H1 (cell line): Measurements from ENCODE around the gene ADCY5. TPM values are rescaled to one million over a fixed set of nuclear protein-coding genes. Genes with fewer than 3 reads are reported as not detected.

Experiments used
- CTCF ChIA-PET: fragments of 300-600 bp; sonication (Branson Sonifier 250); formaldehyde crosslinking; loops from one replicate; lab custom pipeline; 2021; ENCODE audit not compliant: partially characterized antibody; lab: Charles Lee
- POLR2A ChIA-PET: fragments of 300-600 bp; sonication (Branson Sonifier 250); formaldehyde crosslinking; loops from one replicate; lab custom pipeline; 2021; ENCODE audit warnings: inconsistent platforms; ENCODE audit not compliant: partially characterized antibody; lab: Charles Lee
- DNase-seq, 2 experiments: peaks; one replicate each; pipeline versions ENCODE4 v3.0.0 to v3.0.0-alpha.2; 2010 to 2022; ENCODE audit warnings: low spot score in 2 of 2, low read depth in 1 of 2, mixed read lengths in 1 of 2
- FAIRE-seq: peaks from 2 replicates; lab custom pipeline; 2011; peaks lifted over from hg19 to GRCh38; lab: Jason Lieb, UNC
- H2AFZ ChIP-seq: 2 replicates; pipeline ENCODE4 v1.8.1; 2012; ENCODE audit warnings: low read length, inconsistent platforms
- H2AK5ac ChIP-seq: 2 replicates; pipeline ENCODE4 v1.6.1; 2013; ENCODE audit warnings: low read depth, low read length
- H2BK120ac ChIP-seq: replicated peaks from 2 replicates; pipeline ENCODE3; 2013; ENCODE audit warnings: low read depth, low read length, inconsistent platforms
- H2BK12ac ChIP-seq: 2 replicates; pipeline ENCODE4 v1.6.1; 2013; ENCODE audit warnings: low read depth, low read length
- H2BK15ac ChIP-seq: 2 replicates; pipeline ENCODE4 v1.6.1; 2013; ENCODE audit warnings: low read length
- H2BK20ac ChIP-seq: 2 replicates; pipeline ENCODE4 v1.6.1; 2013; ENCODE audit warnings: low read length
- H2BK5ac ChIP-seq: 2 replicates; pipeline ENCODE4 v1.6.1; 2013; ENCODE audit warnings: low read depth, low read length
- H3K14ac ChIP-seq: 2 replicates; pipeline ENCODE4 v1.6.1; 2013; ENCODE audit warnings: inconsistent platforms; ENCODE audit not compliant: insufficient read length
- H3K18ac ChIP-seq: 2 replicates; pipeline ENCODE4 v1.6.1; 2013; ENCODE audit warnings: low read length; ENCODE audit errors: extremely low read depth
- H3K23ac ChIP-seq: 2 replicates; pipeline ENCODE4 v1.6.1; 2013; ENCODE audit warnings: inconsistent platforms; ENCODE audit not compliant: insufficient read length
- H3K23me2 ChIP-seq: 2 replicates; pipeline ENCODE4 v1.6.1; 2013; ENCODE audit warnings: low read depth, low read length
- H3K27ac ChIP-seq: 2 replicates; pipeline ENCODE4 v1.6.1; 2011; ENCODE audit warnings: low read depth, low read length, inconsistent platforms
- H3K27me3 ChIP-seq, 4 experiments: replicated peaks in 1 of 4; 1 replicate in 1 of 4; 2 replicates in 3 of 4; pipeline versions ENCODE4 v1.6.1 to v1.8.1; 2011 to 2013; ENCODE audit warnings: low read length in 3 of 4, mild to moderate bottlenecking in 3 of 4, inconsistent platforms in 2 of 4, mixed read lengths in 2 of 4, moderate library complexity in 1 of 4; ENCODE audit not compliant: control insufficient read depth in 3 of 4, insufficient read depth in 3 of 4; ENCODE audit errors: extremely low read depth in 1 of 4
- H3K36me3 ChIP-seq, 4 experiments: 2 replicates each; pipeline versions ENCODE4 v1.6.1 to v1.8.1; 2011 to 2013; ENCODE audit warnings: mild to moderate bottlenecking in 4 of 4, low read length in 3 of 4, moderate library complexity in 2 of 4, control low read depth in 1 of 4, inconsistent platforms in 1 of 4; ENCODE audit not compliant: insufficient read depth in 4 of 4, control insufficient read depth in 2 of 4
- H3K4ac ChIP-seq: replicated peaks from 2 replicates; pipeline ENCODE3; 2013; ENCODE audit warnings: low read length, low read depth, mixed read lengths, inconsistent platforms; ENCODE audit not compliant: insufficient read length
- H3K4me1 ChIP-seq, 4 experiments: replicated peaks in 1 of 4; 1 replicate in 1 of 4; 2 replicates in 3 of 4; pipeline versions ENCODE4 v1.6.1 to v1.8.1; 2011 to 2013; ENCODE audit warnings: low read length in 3 of 4, inconsistent platforms in 2 of 4, mixed read lengths in 1 of 4; ENCODE audit not compliant: insufficient read depth in 4 of 4, control insufficient read depth in 3 of 4
- H3K4me2 ChIP-seq, 2 experiments: 2 replicates each; pipeline versions ENCODE4 v1.6.1 to v1.8.1; 2011 to 2013; ENCODE audit warnings: low read depth in 2 of 2, low read length in 2 of 2, control low read depth in 1 of 2, inconsistent platforms in 1 of 2, mild to moderate bottlenecking in 1 of 2; ENCODE audit not compliant: insufficient read depth in 1 of 2
- H3K4me3 ChIP-seq, 4 experiments: fragments of 200-600, 300-600 bp in 1 of 4; sonication (generic), shearing (Covaris generic), sonication (Bioruptor Twin) in 1 of 4; 2 replicates each; pipeline versions ENCODE4 v1.5.1 to v1.8.1; 2011 to 2016; ENCODE audit warnings: low read length in 4 of 4, low read depth in 3 of 4, control low read depth in 2 of 4, inconsistent platforms in 2 of 4, mild to moderate bottlenecking in 2 of 4, mixed read lengths in 1 of 4, moderate library complexity in 1 of 4; ENCODE audit not compliant: insufficient read depth in 2 of 4; ENCODE audit errors: extremely low read depth in 1 of 4
- H3K56ac ChIP-seq: replicated peaks from 2 replicates; pipeline ENCODE3; 2013; ENCODE audit warnings: low read depth, mild to moderate bottlenecking, mixed read lengths, low read length, inconsistent platforms; ENCODE audit not compliant: insufficient read length
- H3K79me1 ChIP-seq: 2 replicates; pipeline ENCODE4 v1.6.1; 2013; ENCODE audit warnings: low read depth, low read length, control low read depth
- H3K79me2 ChIP-seq, 2 experiments: 2 replicates each; pipeline versions ENCODE4 v1.6.1 to v1.8.1; 2012 to 2013; ENCODE audit warnings: low read length in 2 of 2, mild to moderate bottlenecking in 2 of 2, inconsistent platforms in 1 of 2; ENCODE audit not compliant: insufficient read depth in 2 of 2, control insufficient read depth in 1 of 2
- H3K9ac ChIP-seq, 4 experiments: replicated peaks in 1 of 4; 1 replicate in 1 of 4; 2 replicates in 3 of 4; pipeline versions ENCODE4 v1.6.1 to v1.8.1; 2011 to 2013; ENCODE audit warnings: low read depth in 3 of 4, low read length in 3 of 4, control low read depth in 2 of 4, mild to moderate bottlenecking in 2 of 4, moderate library complexity in 2 of 4, inconsistent platforms in 1 of 4; ENCODE audit errors: extremely low read depth in 1 of 4
- H3K9me3 ChIP-seq, 2 experiments: 2 replicates each; pipeline versions ENCODE4 v1.6.1 to v1.8.1; 2012 to 2013; ENCODE audit warnings: mild to moderate bottlenecking in 2 of 2, moderate library complexity in 2 of 2, control low read depth in 1 of 2, inconsistent platforms in 1 of 2, low read depth in 1 of 2, low read length in 1 of 2, mixed read lengths in 1 of 2; ENCODE audit not compliant: insufficient read depth in 2 of 2
- H4K20me1 ChIP-seq, 2 experiments: replicated peaks in 1 of 2; 2 replicates each; pipeline versions ENCODE3 to v1.8.1; 2011 to 2013; ENCODE audit warnings: inconsistent platforms in 2 of 2, low read length in 2 of 2, mild to moderate bottlenecking in 1 of 2; ENCODE audit not compliant: insufficient read depth in 2 of 2, control insufficient read depth in 1 of 2
- H4K5ac ChIP-seq: 2 replicates; pipeline ENCODE4 v1.6.1; 2013; ENCODE audit warnings: low read length, low read depth, mixed read lengths, inconsistent platforms; ENCODE audit not compliant: insufficient read length
- H4K8ac ChIP-seq: 2 replicates; pipeline ENCODE4 v1.8.0; 2013; ENCODE audit warnings: mild to moderate bottlenecking, moderate library complexity, low read length, inconsistent platforms; ENCODE audit not compliant: insufficient read depth; ENCODE audit errors: extremely low read depth
- H4K91ac ChIP-seq: replicated peaks from 2 replicates; pipeline ENCODE3; 2013; ENCODE audit warnings: low read length, mixed read lengths, inconsistent platforms; ENCODE audit not compliant: insufficient read length
- CEBPB ChIP-seq: IDR thresholded peaks from 2 replicates; pipeline ENCODE4 v1.6.1; 2012; ENCODE audit warnings: low read depth, low read length
- CHD1 ChIP-seq: IDR thresholded peaks from 2 replicates; pipeline ENCODE4 v1.6.1; 2012; ENCODE audit warnings: low read depth, low read length, improper control_type of control experiment
- HDAC6 ChIP-seq: IDR thresholded peaks from one replicate; pipeline ENCODE4 v1.7.1; 2012; ENCODE audit warnings: low read depth, mild to moderate bottlenecking, inconsistent platforms, low read length, moderate library complexity
- SIRT6 ChIP-seq: IDR thresholded peaks from one replicate; pipeline ENCODE4 v1.7.1; 2012; ENCODE audit warnings: low read length, inconsistent platforms
- WGBS, 2 experiments: shearing (Covaris generic) in 1 of 2; methylation state at CpG; one replicate each; pipeline versions ENCODE4 v1.1.6 to v1.1.7; 2013 to 2015; ENCODE audit warnings: low lambda C conversion rate in 2 of 2, mixed read lengths in 2 of 2, inconsistent platforms in 1 of 2, low coverage in 1 of 2, missing lambda C conversion rate in 1 of 2; ENCODE audit not compliant: insufficient replicate concordance in 2 of 2, insufficient coverage in 1 of 2, insufficient read length in 1 of 2; ENCODE audit errors: extremely low coverage in 1 of 2, missing lambda C conversion rate in 1 of 2; 5-methylcytosine and 5-hydroxymethylcytosine counted together
- polyA plus RNA-seq, 7 experiments: library from polyadenylated mRNA; depleted of rRNA in 3 of 7; stranded (reverse) in 5 of 7; unstranded in 2 of 7; fragments of >200 nt in 5 of 7; fragments of 200-250 nt in 2 of 7; gene quantifications; 1 replicate in 5 of 7; 2 replicates in 1 of 7; 4 replicates in 1 of 7; pipeline versions ENCODE4 v1.2.1 to v1.2.3, GENCODE V29; 2011 to 2013; ENCODE audit warnings: missing spikeins in 2 of 7, mixed read lengths in 2 of 7
- total RNA-seq: library from RNA; stranded (reverse); fragmentation: NEBNext Ultra II Directional; extraction: Animal tissue kit (Norgen Biotek cat#: 25700); gene quantifications from 2 replicates; pipeline ENCODE4 v1.2.1, GENCODE V29; 2021
- TF ChIP-seq, protein P1 (sequence below): IDR thresholded peaks from 2 replicates; pipeline ENCODE4 v1.6.1; 2011; ENCODE audit warnings: low read length, improper control_type of control experiment

Gene ADCY5
- total and polyA plus RNA-seq, 2 of the 8 experiments (the other 6 are each of a cell fraction or from before 2014, with no cell fraction given) = 18.9 to 40.8 TPM

- 87% methylated on average over 12 of the region's 12 CpGs; no CpG with 5 or more reads in 1 of the 2 experiments for WGBS, 2 experiments
- TF ChIP-seq, protein P1, sequence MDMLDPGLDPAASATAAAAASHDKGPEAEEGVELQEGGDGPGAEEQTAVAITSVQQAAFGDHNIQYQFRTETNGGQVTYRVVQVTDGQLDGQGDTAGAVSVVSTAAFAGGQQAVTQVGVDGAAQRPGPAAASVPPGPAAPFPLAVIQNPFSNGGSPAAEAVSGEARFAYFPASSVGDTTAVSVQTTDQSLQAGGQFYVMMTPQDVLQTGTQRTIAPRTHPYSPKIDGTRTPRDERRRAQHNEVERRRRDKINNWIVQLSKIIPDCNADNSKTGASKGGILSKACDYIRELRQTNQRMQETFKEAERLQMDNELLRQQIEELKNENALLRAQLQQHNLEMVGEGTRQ = no peak
- TF ChIP-seq SIRT6 = no peak
- no peak for TF ChIP-seq CHD1
- no peak for TF ChIP-seq CEBPB
- no peak for TF ChIP-seq HDAC6
Observed at GRCh38 chr3:123348471-123349200, 100.3 kb downstream of the ADCY5 start.

More at GRCh38 chr3:123348471-123349200, 100.3 kb downstream of the ADCY5 start:
- no peak overlapping the region for H3K27ac ChIP-seq
- H3K4me3 ChIP-seq = no peak overlapping the region
- ChIA-PET POLR2A (interaction anchor here (1.5 kb wide), 1 partner anchor 10 kb away, joined by 3 read pairs; no protein-coding TSS in a partner anchor), CTCF (interaction anchor here (0.6 to 5.7 kb wide), 6 partner anchors 11 to 304 kb away, joined by 3 to 34 read pairs (median 5); no protein-coding TSS in a partner anchor)
- H2AK5ac ChIP-seq = no peak overlapping the region
- peaks cover 0 to 2% of the 10 kb centered on the region in 2 experiments for H4K20me1 ChIP-seq
- FAIRE-seq (no peak), DNase-seq (no peak)
- H3K9ac ChIP-seq = no peak overlapping the region; a peak in 1 of 7 replicates
- no peak overlapping the region for H3K4ac ChIP-seq
- no peaks in the 10 kb centered on the region for H3K79me2 ChIP-seq
- no peak overlapping the region for H4K5ac ChIP-seq
- no peaks in the 10 kb centered on the region for H3K9me3 ChIP-seq
- H3K36me3 ChIP-seq = no peaks in the 10 kb centered on the region
- no peak overlapping the region for H3K14ac ChIP-seq
- H4K91ac ChIP-seq = no peak overlapping the region
- H3K79me1 ChIP-seq = no peaks in the 10 kb centered on the region
- no peak overlapping the region for H3K4me2 ChIP-seq
- no peaks in the 10 kb centered on the region for H3K23me2 ChIP-seq
- H2BK15ac ChIP-seq = no peak overlapping the region
- no peak overlapping the region for H3K18ac ChIP-seq
- no peak overlapping the region for H2BK120ac ChIP-seq
- H2BK5ac ChIP-seq = 0 out of 2 replicates have a peak overlapping the region, but pooled peaks have one; percentile 22
- no peak overlapping the region for H3K56ac ChIP-seq
- peak overlapping the region; percentile 36; the same call in 1 of the 2 replicates for H4K8ac ChIP-seq
- peak overlapping the region; percentile 33; the same call in 1 of the 2 replicates for H2BK12ac ChIP-seq
- no peak overlapping the region for H2BK20ac ChIP-seq
- H2AFZ ChIP-seq = no peak overlapping the region
- no peaks in the 10 kb centered on the region for H3K27me3 ChIP-seq
- H3K4me1 ChIP-seq = peaks cover 5 to 22% (median 13%) of the 10 kb centered on the region in 4 experiments
- H3K23ac ChIP-seq = no peak overlapping the region
